Lower lobe of right lung (tissue), 2 donors: Measurements from ENCODE around the gene COQ4. TPM values are rescaled to one million over a fixed set of nuclear protein-coding genes. Genes with fewer than 3 reads are reported as not detected.
A peak's percentile ranks its signal among the peaks of the same experiment; 100 is the strongest.
"Not testable (repeated sequence)": the region's sequence is repeated elsewhere in the genome, so short reads cannot be mapped to it uniquely, and the experiment has no call there.

Experiments
- ATAC-seq, 2 donors: fragments of 200-7000 bp; cut with Tn5 transposase; one replicate each; pipeline ENCODE4 v1.9.1; 2020 to 2022; ENCODE audit warnings: mild to moderate bottlenecking in 2 of 2, moderate library complexity in 2 of 2
- DNase-seq: peaks from one replicate; pipeline ENCODE4 v3.0.0-alpha.2; 2020
- H3K27ac ChIP-seq: fragments of 200-600 bp; one replicate; pipeline ENCODE4 v1.8.0; 2022
- H3K27me3 ChIP-seq: fragments of 200-600 bp; one replicate; pipeline ENCODE4 v1.8.0; 2022; ENCODE audit warnings: low read depth
- H3K36me3 ChIP-seq: fragments of 200-600 bp; one replicate; pipeline ENCODE4 v1.8.0; 2022; ENCODE audit warnings: mild to moderate bottlenecking
- H3K4me1 ChIP-seq: fragments of 200-600 bp; one replicate; pipeline ENCODE4 v1.8.0; 2022
- H3K4me3 ChIP-seq: fragments of 200-600 bp; one replicate; pipeline ENCODE4 v1.8.0; 2022; ENCODE audit warnings: mild to moderate bottlenecking
- H3K9me3 ChIP-seq: fragments of 200-600 bp; one replicate; pipeline ENCODE4 v1.8.0; 2022
- intact Hi-C: fragments of 100-400 bp; cut with DNase I; formaldehyde crosslinking; loops from one replicate; pipeline ENCODE4 v1.11.0; 2022
- total RNA-seq: library from RNA; stranded (reverse); fragmentation: NEBNext Ultra II Directional; extraction: Animal tissue kit (Norgen Biotek cat#: 25700); gene quantifications from one replicate; pipeline ENCODE4 v1.2.1, GENCODE V29; 2021
- TF ChIP-seq, protein P1 (sequence below): fragments of 200-600 bp; IDR thresholded peaks from one replicate; pipeline ENCODE4 v1.8.0; 2022; ENCODE audit warnings: antibody characterized with exemption, mild to moderate bottlenecking
- donor health status: DM: no; HTN: yes; CAD: no; lungs with severe emphysema.

Gene COQ4
- total RNA-seq, 1 donor from 2014 or later: 35.9 TPM

DNA sequence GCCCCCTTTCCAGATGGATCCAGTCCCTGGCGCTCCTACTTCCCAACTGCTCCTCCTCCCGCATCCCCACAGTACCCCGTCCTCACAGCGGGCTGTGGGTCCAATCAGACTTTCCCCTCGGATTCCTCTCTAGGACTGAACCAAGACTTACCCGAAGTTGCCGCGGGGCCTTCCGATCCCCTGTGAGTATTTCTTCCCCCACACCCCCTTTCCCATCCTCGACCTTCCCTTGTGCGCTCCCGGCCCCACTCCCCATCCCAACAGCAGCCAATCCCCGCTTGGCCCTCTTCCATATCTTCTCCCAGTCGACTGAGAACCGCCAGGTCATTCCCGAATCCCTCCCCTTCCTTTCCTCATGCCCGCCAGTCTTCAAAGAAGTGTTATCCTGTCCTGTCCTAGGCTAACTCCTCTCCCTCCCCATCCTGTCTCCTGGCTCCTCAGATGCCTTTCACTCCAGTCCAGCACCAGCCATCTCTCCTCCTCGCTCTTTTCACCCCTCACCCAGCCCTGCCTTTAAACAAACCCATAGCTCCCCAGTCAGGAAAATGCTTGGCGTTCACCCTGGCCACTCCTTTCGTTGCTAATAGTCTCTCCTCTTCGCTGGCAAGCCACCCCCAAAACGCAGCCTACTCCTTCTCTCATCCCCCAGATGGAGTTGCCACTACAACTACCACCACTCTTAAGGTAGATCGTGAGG lies 45.9 kb upstream of the COQ4 start:
- intact Hi-C loops: no loop called here
- peak overlapping the region; percentile 88 for H3K27ac ChIP-seq
- ATAC-seq: peak; percentile 7 to 19
- H3K4me3 ChIP-seq: peak overlapping the region; percentile 86
- H3K4me1 ChIP-seq: peaks cover 45% of the 10 kb centered on the region
- H3K36me3 ChIP-seq: peaks cover 18% of the 10 kb centered on the region
- no peaks in the 10 kb centered on the region for H3K27me3 ChIP-seq
- H3K9me3 ChIP-seq: no peaks in the 10 kb centered on the region
- DNase-seq: no peak
- TF ChIP-seq, protein P1, sequence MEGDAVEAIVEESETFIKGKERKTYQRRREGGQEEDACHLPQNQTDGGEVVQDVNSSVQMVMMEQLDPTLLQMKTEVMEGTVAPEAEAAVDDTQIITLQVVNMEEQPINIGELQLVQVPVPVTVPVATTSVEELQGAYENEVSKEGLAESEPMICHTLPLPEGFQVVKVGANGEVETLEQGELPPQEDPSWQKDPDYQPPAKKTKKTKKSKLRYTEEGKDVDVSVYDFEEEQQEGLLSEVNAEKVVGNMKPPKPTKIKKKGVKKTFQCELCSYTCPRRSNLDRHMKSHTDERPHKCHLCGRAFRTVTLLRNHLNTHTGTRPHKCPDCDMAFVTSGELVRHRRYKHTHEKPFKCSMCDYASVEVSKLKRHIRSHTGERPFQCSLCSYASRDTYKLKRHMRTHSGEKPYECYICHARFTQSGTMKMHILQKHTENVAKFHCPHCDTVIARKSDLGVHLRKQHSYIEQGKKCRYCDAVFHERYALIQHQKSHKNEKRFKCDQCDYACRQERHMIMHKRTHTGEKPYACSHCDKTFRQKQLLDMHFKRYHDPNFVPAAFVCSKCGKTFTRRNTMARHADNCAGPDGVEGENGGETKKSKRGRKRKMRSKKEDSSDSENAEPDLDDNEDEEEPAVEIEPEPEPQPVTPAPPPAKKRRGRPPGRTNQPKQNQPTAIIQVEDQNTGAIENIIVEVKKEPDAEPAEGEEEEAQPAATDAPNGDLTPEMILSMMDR: no peak

DNA sequence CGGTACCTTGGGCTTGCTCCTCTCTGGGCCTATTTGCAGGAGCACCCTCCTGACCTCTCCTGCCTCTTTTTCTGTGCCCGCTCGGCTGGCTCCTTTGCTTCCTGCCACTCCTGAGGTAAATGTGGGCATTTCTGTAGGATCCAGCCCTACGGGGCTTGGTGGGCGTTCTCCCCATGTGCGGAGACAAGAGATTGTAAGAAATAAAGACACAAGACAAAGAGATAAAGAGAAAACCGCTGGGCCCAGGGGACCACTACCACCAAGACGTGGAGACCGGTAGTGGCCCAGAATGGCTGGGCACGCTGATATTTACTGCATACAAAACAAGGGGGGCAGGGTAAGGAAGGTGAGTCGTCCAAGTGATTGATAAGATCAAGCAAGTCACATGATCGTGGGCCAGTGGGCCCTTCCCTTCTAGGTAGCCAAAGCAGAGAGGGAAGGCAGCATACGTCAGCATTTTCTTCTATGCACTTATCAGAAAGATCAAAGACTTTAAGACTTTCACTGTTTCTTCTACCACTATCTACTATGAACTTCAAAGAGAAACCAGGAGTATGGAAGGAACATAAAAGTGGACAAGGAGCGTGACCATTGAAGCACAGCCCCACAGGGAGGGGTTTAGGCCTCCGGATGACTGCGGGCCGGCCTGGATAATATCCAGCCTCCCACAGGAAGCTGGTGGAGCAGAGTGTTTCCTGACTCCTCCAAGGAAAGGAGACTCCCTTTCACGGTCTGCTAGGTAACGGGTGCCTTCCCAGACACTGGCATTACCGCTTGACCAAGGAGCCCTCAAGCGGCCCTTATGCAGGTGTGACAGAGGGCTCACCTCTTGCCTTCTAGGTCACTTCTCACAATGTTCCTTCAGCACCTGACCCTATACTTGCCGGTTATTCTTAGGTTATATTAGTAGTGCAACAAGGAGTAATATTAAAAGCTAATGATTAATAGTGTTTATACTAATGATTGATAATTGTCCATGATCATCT lies 43.3 kb upstream of the COQ4 start:
- H3K36me3 ChIP-seq, H3K27me3 ChIP-seq, DNase-seq, intact Hi-C loops, ATAC-seq, H3K9me3 ChIP-seq: not testable (repeated sequence)
- H3K4me1 ChIP-seq: peaks cover 40% of the 10 kb centered on the region
- peak overlapping the region; percentile 56 for H3K27ac ChIP-seq
- H3K4me3 ChIP-seq: peak overlapping the region; percentile 2

DNA sequence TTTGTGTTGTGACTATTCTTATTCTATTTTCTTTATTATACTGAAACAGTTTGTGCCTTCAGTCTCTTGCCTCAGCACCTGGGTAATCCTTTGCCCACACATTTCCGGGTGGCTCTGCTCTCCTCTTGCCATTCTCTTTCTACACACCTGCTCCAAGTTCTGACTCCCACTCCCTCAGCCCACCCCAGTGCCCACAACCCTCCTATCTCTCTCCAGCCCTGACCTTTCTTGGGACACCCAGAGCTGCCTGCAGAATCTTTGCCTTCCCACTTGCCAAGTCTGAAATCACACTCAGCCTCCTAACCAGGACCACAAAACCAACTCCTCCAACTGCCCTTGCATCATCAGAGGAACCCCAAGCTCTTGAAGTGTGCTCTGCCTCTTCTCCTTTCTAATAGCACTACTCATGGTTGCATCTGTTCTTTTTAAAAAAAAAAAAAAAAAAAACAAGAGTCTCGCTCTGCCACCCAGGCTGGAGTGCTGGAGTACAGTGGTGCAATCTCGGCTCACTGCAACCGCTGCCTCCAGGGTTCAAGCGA lies 42.5 kb upstream of the COQ4 start:
- H3K4me3 ChIP-seq: peak overlapping the region; percentile 2
- no peaks in the 10 kb centered on the region for H3K27me3 ChIP-seq
- ATAC-seq (no peak), DNase-seq (no peak)
- intact Hi-C loops: no loop called here
- H3K36me3 ChIP-seq: peaks cover 3% of the 10 kb centered on the region
- no peaks in the 10 kb centered on the region for H3K9me3 ChIP-seq
- peaks cover 33% of the 10 kb centered on the region for H3K4me1 ChIP-seq
- peak overlapping the region; percentile 56 for H3K27ac ChIP-seq
- TF ChIP-seq, protein P1: no peak

DNA sequence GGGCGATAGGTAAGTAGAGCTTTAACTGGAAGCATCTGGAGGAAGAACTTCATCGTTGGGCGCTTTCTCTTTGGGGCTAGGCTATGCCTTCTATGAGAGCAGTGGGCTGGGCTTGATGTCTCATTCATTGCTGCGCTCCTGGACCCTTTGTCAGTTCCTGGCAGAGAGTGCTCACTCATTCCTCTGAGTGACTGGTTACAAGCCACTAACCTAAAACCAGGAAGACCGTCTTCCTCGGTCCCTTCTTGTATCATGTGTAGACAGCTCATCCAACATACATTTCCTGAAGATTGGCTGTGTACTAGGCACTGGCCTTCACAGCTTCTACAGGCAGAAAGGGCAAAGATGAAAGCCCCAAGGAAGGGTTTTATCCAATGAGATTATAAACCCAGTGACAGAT lies 40.1 kb upstream of the COQ4 start:
- H3K4me3 ChIP-seq: no peak overlapping the region
- TF ChIP-seq, protein P1: no peak
- no peak overlapping the region for H3K27ac ChIP-seq
- H3K4me1 ChIP-seq: peaks cover 21% of the 10 kb centered on the region
- DNase-seq (no peak), ATAC-seq (no peak)
- H3K9me3 ChIP-seq: no peaks in the 10 kb centered on the region
- H3K36me3 ChIP-seq: peaks cover 22% of the 10 kb centered on the region
- intact Hi-C loops: no loop called here
- no peaks in the 10 kb centered on the region for H3K27me3 ChIP-seq

DNA sequence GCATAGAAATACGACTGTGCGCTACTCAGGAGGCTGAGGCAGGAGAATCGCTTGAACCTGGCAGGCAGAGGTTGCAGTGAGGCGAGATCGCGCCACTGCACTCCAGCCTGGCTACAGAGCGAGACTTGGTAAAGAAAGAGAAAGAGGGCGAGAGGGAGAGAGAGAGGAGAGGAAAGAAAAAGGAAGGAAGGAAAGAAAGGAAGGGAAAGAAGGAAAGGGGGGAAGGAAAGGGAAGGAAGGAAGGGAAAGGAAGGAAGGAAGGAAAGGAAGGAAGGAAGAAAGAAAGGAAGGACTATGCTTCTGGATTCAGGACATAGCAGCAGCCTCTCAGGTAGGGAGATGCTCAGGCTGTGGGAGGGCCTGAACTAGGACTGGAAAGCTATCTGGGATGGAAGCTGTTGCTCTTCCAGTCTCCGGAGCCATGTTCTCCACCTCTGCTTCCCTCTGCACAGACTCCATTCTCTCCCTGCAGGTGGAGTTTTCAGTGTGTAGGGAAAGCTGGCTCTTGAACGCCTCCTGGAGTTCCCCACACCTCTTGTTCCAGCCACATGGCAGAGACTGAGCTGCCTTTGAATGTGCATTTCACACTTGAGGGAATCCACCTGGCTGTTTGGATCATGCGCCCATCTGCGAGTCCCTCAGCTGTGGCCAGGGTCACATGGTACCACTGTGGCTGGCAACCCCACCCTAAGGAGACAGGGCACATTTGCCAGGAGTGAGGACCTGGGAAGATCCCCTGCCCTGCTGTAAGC lies 37.4 kb upstream of the COQ4 start:
- Histone ChIP-seq H3K4me1 (no peaks in the 10 kb centered on the region), H3K4me3 (no peak overlapping the region), H3K27me3 (no peaks in the 10 kb centered on the region), H3K36me3 (peaks cover 31% of the 10 kb centered on the region), H3K9me3 (no peaks in the 10 kb centered on the region), H3K27ac (no peak overlapping the region)
- TF ChIP-seq, protein P1: no peak
- intact Hi-C loops: no loop called here
- ATAC-seq (no peak), DNase-seq (no peak)
